Measurements from ENCODE around the gene CDH13. TPM values are rescaled to one million over a fixed set of nuclear protein-coding genes. Genes with fewer than 3 reads are reported as not detected.

The CDH13 gene
- total and polyA plus RNA-seq, 2 of the 8 experiments (the other 6 are each of a cell fraction or from before 2014, with no cell fraction given), result 2.3 to 2.4 TPM

DNA sequence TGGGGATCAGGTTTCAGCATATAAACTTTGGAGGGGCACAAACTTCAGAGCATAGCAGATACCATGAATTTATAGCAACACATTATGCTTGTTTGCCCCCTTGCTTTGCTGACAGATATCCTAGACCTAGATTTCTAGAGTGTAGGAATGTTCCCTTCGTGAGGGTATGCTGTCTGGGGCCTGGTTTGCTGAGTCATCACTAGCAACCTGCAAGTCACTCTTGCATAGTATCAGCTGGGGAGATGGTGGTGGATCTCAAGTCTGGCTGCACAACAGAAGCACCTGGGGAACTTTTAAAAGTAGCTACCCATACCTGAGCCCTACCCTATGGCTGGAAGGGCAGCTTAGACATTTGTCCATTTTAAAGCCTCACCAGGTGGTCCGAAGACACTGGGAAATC, 1158.7 kb downstream of the CDH13 start:
- Histone ChIP-seq H3K18ac (ENCODE audit: extremely low read depth, low read length) (no peak overlapping the region), H4K91ac (replicated peaks; ENCODE audit: insufficient read length, low read length) (no peak overlapping the region), H2BK120ac (replicated peaks; ENCODE audit: low read depth, low read length) (no peak overlapping the region), H2BK5ac (ENCODE audit: low read depth, low read length) (no peak overlapping the region), H3K23ac (ENCODE audit: insufficient read length) (no peak overlapping the region), H4K8ac (ENCODE audit: extremely low read depth, insufficient read depth, low read length) (no peak overlapping the region), H3K14ac (ENCODE audit: insufficient read length) (no peak overlapping the region), H2AK5ac (ENCODE audit: low read depth, low read length) (no peak overlapping the region), H2BK15ac (ENCODE audit: low read length) (no peak overlapping the region), H3K36me3 (ENCODE audit: control insufficient read depth in 2 of 4, insufficient read depth in 4 of 4, low read length in 3 of 4) (no peaks in the 10 kb centered on the region), H3K4me2 (ENCODE audit: insufficient read depth in 1 of 2, low read depth in 2 of 2, low read length in 2 of 2) (no peak overlapping the region), H3K4me3 (ENCODE audit: extremely low read depth in 1 of 4, insufficient read depth in 2 of 4, low read depth in 3 of 4, low read length in 4 of 4) (no peak overlapping the region), H3K27ac (ENCODE audit: low read depth, low read length) (no peak overlapping the region), H3K4me1 (replicated peaks in 1 of 4; ENCODE audit: control insufficient read depth in 3 of 4, insufficient read depth in 4 of 4, low read length in 3 of 4) (no peaks in the 10 kb centered on the region), H3K23me2 (ENCODE audit: low read depth, low read length) (no peaks in the 10 kb centered on the region), H4K5ac (ENCODE audit: insufficient read length, low read depth, low read length) (no peak overlapping the region), H2AFZ (ENCODE audit: low read length) (no peak overlapping the region; the same call in 1 of the 2 replicates), H3K27me3 (replicated peaks in 1 of 4; ENCODE audit: control insufficient read depth in 3 of 4, extremely low read depth in 1 of 4, insufficient read depth in 3 of 4, low read length in 3 of 4) (no peaks in the 10 kb centered on the region), H3K79me1 (ENCODE audit: low read depth, low read length) (no peaks in the 10 kb centered on the region), H3K56ac (replicated peaks; ENCODE audit: insufficient read length, low read depth, low read length) (no peak overlapping the region), H3K4ac (replicated peaks; ENCODE audit: insufficient read length, low read depth, low read length) (no peak overlapping the region), H4K20me1 (replicated peaks in 1 of 2; ENCODE audit: control insufficient read depth in 1 of 2, insufficient read depth in 2 of 2, low read length in 2 of 2) (no peaks in the 10 kb centered on the region), H2BK12ac (ENCODE audit: low read depth, low read length) (no peak overlapping the region), H2BK20ac (ENCODE audit: low read length) (no peak overlapping the region), H3K79me2 (ENCODE audit: control insufficient read depth in 1 of 2, insufficient read depth in 2 of 2, low read length in 2 of 2) (no peaks in the 10 kb centered on the region), H3K9ac (replicated peaks in 1 of 4; ENCODE audit: extremely low read depth in 1 of 4, low read depth in 3 of 4, low read length in 3 of 4) (no peak overlapping the region), H3K9me3 (ENCODE audit: insufficient read depth in 2 of 2, low read depth in 1 of 2, low read length in 1 of 2) (no peaks in the 10 kb centered on the region)
- WGBS, 2 experiments (ENCODE audit: extremely low coverage in 1 of 2, insufficient coverage in 1 of 2, insufficient read length in 1 of 2, insufficient replicate concordance in 2 of 2, low coverage in 1 of 2, low lambda C conversion rate in 2 of 2, missing lambda C conversion rate in 1 of 2), result 94% methylated on average over 2 of the region's 2 CpGs; no CpG with 5 or more reads in 1 of the 2 experiments
- FAIRE-seq, result no peak
- CTCF ChIA-PET (ENCODE audit: partially characterized antibody), result no interaction called here
- POLR2A ChIA-PET (ENCODE audit: partially characterized antibody), result no interaction called here
- TF ChIP-seq BACH1 (IDR thresholded peaks at IDR 0.05; ENCODE audit: low read length) (peak; percentile 97), JUN (IDR thresholded peaks at IDR 0.05; ENCODE audit: low read depth, low read length) (no peak), TBP (IDR thresholded peaks at IDR 0.05; ENCODE audit: low read depth, low read length) (no peak), MAFK (IDR thresholded peaks at IDR 0.05; ENCODE audit: low read depth, low read length) (peak; percentile 85), EGR1 (IDR thresholded peaks at IDR 0.05; ENCODE audit: borderline replicate concordance, low read depth, low read length) (no peak), SUZ12 (IDR thresholded peaks at IDR 0.05; ENCODE audit: low read length) (no peak), NANOG (IDR thresholded peaks at IDR 0.05; ENCODE audit: insufficient read depth, low read depth, low read length, poor library complexity, severe bottlenecking) (no peak), KDM1A (IDR thresholded peaks at IDR 0.05; ENCODE audit: borderline replicate concordance, low read length) (no peak), YY1 (IDR thresholded peaks at IDR 0.05; ENCODE audit: low read depth, low read length) (no peak), RXRA (IDR thresholded peaks at IDR 0.05; ENCODE audit: insufficient read depth, low read depth, low read length) (no peak)
- no peak for DNase-seq (ENCODE audit: low read depth in 1 of 2, low spot score in 2 of 2)
